A549 (cell line): ENCODE measurements around the gene DOCK1. TPM values are rescaled to one million over a fixed set of nuclear protein-coding genes. Genes with fewer than 3 reads are reported as not detected.

Source experiments
- ATAC-seq, 2 experiments: fragments of 200-7000 bp in 1 of 2; fragments of >200 bp in 1 of 2; cut with Nextera tagmentation in 1 of 2; cut with Tn5 transposase in 1 of 2; 3 replicates each; pipeline versions ENCODE4 v1.8.0 to v1.9.1; 2018 to 2020; ENCODE audit warnings: mild to moderate bottlenecking in 1 of 2, moderate library complexity in 1 of 2
- CTCF ChIA-PET: fragments of 300-600 bp; sonication (Branson Sonifier 250); formaldehyde crosslinking; extraction: SDS; loops from one replicate; lab custom pipeline; 2021; ENCODE audit warnings: antibody characterized with exemption, inconsistent platforms; lab: Yijun Ruan, JAX
- POLR2A ChIA-PET: fragments of 350-600 bp; formaldehyde crosslinking; extraction: SDS; loops from one replicate; lab custom pipeline; 2021; ENCODE audit warnings: antibody characterized with exemption, inconsistent platforms; lab: Yijun Ruan, JAX
- DNase-seq, 2 experiments: peaks; one replicate each; pipeline versions ENCODE4 v3.0.0 to v3.0.0-alpha.2; 2011 to 2016; ENCODE audit warnings: low read depth in 1 of 2, low spot score in 1 of 2
- FAIRE-seq: peaks from 2 replicates; lab custom pipeline; 2011; peaks lifted over from hg19 to GRCh38; lab: Jason Lieb, UNC
- H3K27ac ChIP-seq, 2 experiments: fragments of >200 bp; sonication (Bioruptor Twin); formaldehyde crosslinking; 3 replicates each; pipeline ENCODE4 v1.5.1; 2016 to 2017
- H3K4me1 ChIP-seq: fragments of >200 bp; sonication (Bioruptor Twin); formaldehyde crosslinking; 3 replicates; pipeline ENCODE4 v1.6.1; 2016
- H3K4me2 ChIP-seq: fragments of >200 bp; sonication (Bioruptor Twin); formaldehyde crosslinking; 3 replicates; pipeline ENCODE4 v1.6.1; 2016
- H3K4me3 ChIP-seq: fragments of >200 bp; sonication (Bioruptor Twin); formaldehyde crosslinking; 3 replicates; pipeline ENCODE4 v1.5.1; 2016
- H3K9me3 ChIP-seq: fragments of >200 bp; sonication (Bioruptor Twin); formaldehyde crosslinking; 3 replicates; pipeline ENCODE4 v1.6.1; 2016
- CBX8 ChIP-seq: fragments of 200-600 bp; sonication (generic); IDR thresholded peaks from 2 replicates; pipeline ENCODE4 v1.6.1; 2016
- CHD4 ChIP-seq: fragments of 200-600 bp; sonication (generic); IDR thresholded peaks from 2 replicates; pipeline ENCODE4 v1.6.1; 2016; ENCODE audit warnings: antibody characterized with exemption, mild to moderate bottlenecking, borderline replicate concordance
- EHMT2 ChIP-seq: fragments of 200-600 bp; sonication (generic); IDR thresholded peaks from 2 replicates; pipeline ENCODE4 v1.6.1; 2016; ENCODE audit warnings: antibody characterized with exemption, low read depth, mild to moderate bottlenecking, moderate library complexity
- ESRRA ChIP-seq: fragments of 150-350 bp; IDR thresholded peaks from 2 replicates; pipeline ENCODE4 v1.6.1; 2014; ENCODE audit warnings: mild to moderate bottlenecking, low read length, borderline replicate concordance
- FOSB ChIP-seq: fragments of 250-450 bp; sonication (Bioruptor Pico); IDR thresholded peaks from 2 replicates; pipeline ENCODE4 v1.5.0; 2020; ENCODE audit warnings: mild to moderate bottlenecking, moderate library complexity
- FOXS1 ChIP-seq: fragments of 250-450 bp; sonication (Bioruptor Pico); IDR thresholded peaks from 2 replicates; pipeline ENCODE4 v1.5.0; 2020; ENCODE audit warnings: mild to moderate bottlenecking, moderate library complexity
- HDAC2 ChIP-seq: fragments of 200-600 bp; sonication (generic); IDR thresholded peaks from 2 replicates; pipeline ENCODE4 v1.6.1; 2016
- HOXB13 ChIP-seq: fragments of 250-450 bp; sonication (Bioruptor Pico); IDR thresholded peaks from 2 replicates; pipeline ENCODE4 v1.5.0; 2020; ENCODE audit warnings: low read depth, mild to moderate bottlenecking, moderate library complexity
- JUNB ChIP-seq: fragments of >200 bp; sonication (Bioruptor Twin); formaldehyde crosslinking; IDR thresholded peaks from 2 replicates; pipeline ENCODE4 v1.6.1; 2016
- MAFK ChIP-seq: fragments of 450-650 bp; IDR thresholded peaks from 2 replicates; pipeline ENCODE4 v1.6.1; 2014; ENCODE audit not compliant: partially characterized antibody
- MYC ChIP-seq: IDR thresholded peaks from 2 replicates; pipeline ENCODE4 v1.6.1; 2012; ENCODE audit warnings: mild to moderate bottlenecking, inconsistent platforms, low read length, improper control_type of control experiment, borderline replicate concordance
- NPAS2 ChIP-seq: fragments of 250-450 bp; sonication (Bioruptor Pico); IDR thresholded peaks from 2 replicates; pipeline ENCODE4 v1.8.0; 2022; ENCODE audit warnings: mild to moderate bottlenecking, moderate library complexity, borderline replicate concordance
- NR3C1 ChIP-seq: fragments of >200 bp; sonication (Bioruptor Twin); formaldehyde crosslinking; IDR thresholded peaks from 3 replicates; pipeline ENCODE4 v1.6.1; 2017
- PHF8 ChIP-seq: fragments of 200-600 bp; sonication (generic); IDR thresholded peaks from 2 replicates; pipeline ENCODE4 v1.6.1; 2016; ENCODE audit warnings: low read depth, mild to moderate bottlenecking, antibody characterized with exemption, moderate library complexity, borderline replicate concordance
- POLR2AphosphoS2 ChIP-seq: conservative IDR thresholded peaks from 2 replicates; pipeline ENCODE4 v1.6.1; 2012; ENCODE audit warnings: low read length, improper control_type of control experiment, inconsistent platforms
- RAD21 ChIP-seq, 2 experiments: fragments of >200 bp in 1 of 2; sonication (Bioruptor Twin) in 1 of 2; formaldehyde crosslinking in 1 of 2; IDR thresholded peaks in 1 of 2; conservative IDR thresholded peaks in 1 of 2; 2 replicates in 1 of 2; 3 replicates in 1 of 2; pipeline ENCODE4 v1.6.1; 2012 to 2018; ENCODE audit warnings: inconsistent platforms in 1 of 2
- SREBF2 ChIP-seq: fragments of 450-650 bp; IDR thresholded peaks from 2 replicates; pipeline ENCODE4 v1.6.1; 2014; ENCODE audit warnings: mild to moderate bottlenecking, moderate library complexity
- WGBS: methylation state at CpG from one replicate; pipeline ENCODE4 v1.1.6; 2017; ENCODE audit errors: missing lambda C conversion rate; 5-methylcytosine and 5-hydroxymethylcytosine counted together
- polyA plus RNA-seq, 4 experiments: library from polyadenylated mRNA; depleted of rRNA in 3 of 4; stranded (reverse); fragments of >200 nt; fragmentation: RNase III in 1 of 4; extraction: RNeasy Plus Mini Kit Qiagen cat#74134 plus additional on column Dnase treatment in 1 of 4; gene quantifications; 2 replicates in 3 of 4; 3 replicates in 1 of 4; pipeline ENCODE4 v1.2.3, GENCODE V29; 2011 to 2017
- TF ChIP-seq, protein P1 (sequence below): fragments of 250-450 bp; sonication (Bioruptor Pico); IDR thresholded peaks from 2 replicates; pipeline ENCODE4 v1.5.0; 2021; ENCODE audit warnings: mild to moderate bottlenecking, moderate library complexity, borderline replicate concordance
- TF ChIP-seq, protein P2 (sequence below): IDR thresholded peaks from 2 replicates; pipeline ENCODE4 v1.6.1; 2012
- TF ChIP-seq, protein P3 (sequence below): IDR thresholded peaks from 2 replicates; pipeline ENCODE4 v1.6.1; 2012; ENCODE audit warnings: low read depth, borderline replicate concordance
- TF ChIP-seq, protein P4 (sequence below): fragments of 150-350 bp; IDR thresholded peaks from 2 replicates; pipeline ENCODE4 v1.6.1; 2014; ENCODE audit warnings: low read depth, mild to moderate bottlenecking, low read length

Gene DOCK1
- polyA plus RNA-seq, 2 of the 4 experiments (the other 2 are of a cell fraction): 22.6 to 28.2 TPM

DNA sequence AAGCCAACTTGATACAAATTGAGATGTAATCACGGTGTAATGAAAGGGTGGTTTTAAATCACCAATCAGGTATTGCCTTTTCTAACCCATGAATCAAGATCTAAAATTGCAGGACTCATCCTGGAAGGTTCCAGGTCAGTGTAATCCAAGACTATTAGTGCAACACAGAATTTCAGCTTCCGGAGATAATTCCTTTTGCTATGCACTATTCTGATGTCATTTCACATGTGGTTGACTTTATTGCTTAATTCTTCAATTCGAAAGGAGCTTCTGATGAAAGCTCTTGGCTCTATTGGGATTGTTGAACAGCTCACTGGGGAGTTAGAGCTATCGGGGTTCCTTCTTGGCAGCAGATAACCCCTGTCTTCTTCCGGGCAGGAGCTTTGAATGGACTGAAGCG, 438.6 kb downstream of the DOCK1 start (continued):
- TF ChIP-seq, protein P1, sequence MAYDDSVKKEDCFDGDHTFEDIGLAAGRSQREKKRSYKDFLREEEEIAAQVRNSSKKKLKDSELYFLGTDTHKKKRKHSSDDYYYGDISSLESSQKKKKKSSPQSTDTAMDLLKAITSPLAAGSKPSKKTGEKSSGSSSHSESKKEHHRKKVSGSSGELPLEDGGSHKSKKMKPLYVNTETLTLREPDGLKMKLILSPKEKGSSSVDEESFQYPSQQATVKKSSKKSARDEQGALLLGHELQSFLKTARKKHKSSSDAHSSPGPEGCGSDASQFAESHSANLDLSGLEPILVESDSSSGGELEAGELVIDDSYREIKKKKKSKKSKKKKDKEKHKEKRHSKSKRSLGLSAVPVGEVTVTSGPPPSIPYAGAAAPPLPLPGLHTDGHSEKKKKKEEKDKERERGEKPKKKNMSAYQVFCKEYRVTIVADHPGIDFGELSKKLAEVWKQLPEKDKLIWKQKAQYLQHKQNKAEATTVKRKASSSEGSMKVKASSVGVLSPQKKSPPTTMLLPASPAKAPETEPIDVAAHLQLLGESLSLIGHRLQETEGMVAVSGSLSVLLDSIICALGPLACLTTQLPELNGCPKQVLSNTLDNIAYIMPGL (CRISPR knock-in tag): no peak
- TF ChIP-seq MAFK (no peak), EHMT2 (no peak)

DNA sequence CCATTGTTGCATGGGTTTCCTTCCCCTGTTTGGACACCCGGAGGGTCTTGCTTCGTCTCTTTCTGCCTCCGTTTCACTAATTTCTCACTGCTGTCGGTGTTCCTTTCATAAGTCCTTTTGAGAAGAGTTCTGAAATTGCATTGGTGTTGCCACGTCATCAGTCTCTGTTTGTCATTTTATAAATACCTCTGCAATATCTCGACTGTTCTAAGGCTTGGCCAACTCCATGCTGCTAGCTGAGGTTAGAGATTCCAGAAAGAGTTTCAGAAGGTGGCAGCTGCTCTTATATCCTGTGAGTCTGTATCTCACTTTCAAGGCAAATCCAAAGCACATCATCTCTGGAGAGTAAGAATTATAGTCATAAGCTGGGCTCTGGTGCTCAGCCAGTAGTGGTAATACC, 439.1 kb downstream of the DOCK1 start:
- DNase-seq (no peak), ATAC-seq (no peak), FAIRE-seq (no peak)
- H3K4me1 ChIP-seq: no peaks in the 10 kb centered on the region
- no peak overlapping the region for H3K4me3 ChIP-seq
- TF ChIP-seq, protein P2, sequence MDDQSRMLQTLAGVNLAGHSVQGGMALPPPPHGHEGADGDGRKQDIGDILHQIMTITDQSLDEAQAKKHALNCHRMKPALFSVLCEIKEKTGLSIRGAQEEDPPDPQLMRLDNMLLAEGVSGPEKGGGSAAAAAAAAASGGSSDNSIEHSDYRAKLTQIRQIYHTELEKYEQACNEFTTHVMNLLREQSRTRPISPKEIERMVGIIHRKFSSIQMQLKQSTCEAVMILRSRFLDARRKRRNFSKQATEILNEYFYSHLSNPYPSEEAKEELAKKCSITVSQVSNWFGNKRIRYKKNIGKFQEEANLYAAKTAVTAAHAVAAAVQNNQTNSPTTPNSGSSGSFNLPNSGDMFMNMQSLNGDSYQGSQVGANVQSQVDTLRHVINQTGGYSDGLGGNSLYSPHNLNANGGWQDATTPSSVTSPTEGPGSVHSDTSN: no peak
- TF ChIP-seq, protein P3, sequence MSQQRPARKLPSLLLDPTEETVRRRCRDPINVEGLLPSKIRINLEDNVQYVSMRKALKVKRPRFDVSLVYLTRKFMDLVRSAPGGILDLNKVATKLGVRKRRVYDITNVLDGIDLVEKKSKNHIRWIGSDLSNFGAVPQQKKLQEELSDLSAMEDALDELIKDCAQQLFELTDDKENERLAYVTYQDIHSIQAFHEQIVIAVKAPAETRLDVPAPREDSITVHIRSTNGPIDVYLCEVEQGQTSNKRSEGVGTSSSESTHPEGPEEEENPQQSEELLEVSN: no peak
- no peak for TF ChIP-seq FOSB (CRISPR knock-in tag)
- no peak for TF ChIP-seq ESRRA
- TF ChIP-seq, protein P4, sequence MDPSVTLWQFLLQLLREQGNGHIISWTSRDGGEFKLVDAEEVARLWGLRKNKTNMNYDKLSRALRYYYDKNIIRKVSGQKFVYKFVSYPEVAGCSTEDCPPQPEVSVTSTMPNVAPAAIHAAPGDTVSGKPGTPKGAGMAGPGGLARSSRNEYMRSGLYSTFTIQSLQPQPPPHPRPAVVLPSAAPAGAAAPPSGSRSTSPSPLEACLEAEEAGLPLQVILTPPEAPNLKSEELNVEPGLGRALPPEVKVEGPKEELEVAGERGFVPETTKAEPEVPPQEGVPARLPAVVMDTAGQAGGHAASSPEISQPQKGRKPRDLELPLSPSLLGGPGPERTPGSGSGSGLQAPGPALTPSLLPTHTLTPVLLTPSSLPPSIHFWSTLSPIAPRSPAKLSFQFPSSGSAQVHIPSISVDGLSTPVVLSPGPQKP: no peak
- no peak for TF ChIP-seq POLR2AphosphoS2
- TF ChIP-seq NPAS2 (CRISPR knock-in tag): no peak
- TF ChIP-seq PHF8: no peak
- no peak for TF ChIP-seq HDAC2
- no peak for TF ChIP-seq RAD21 (conservative IDR thresholded peaks at IDR 0.05 in 1 of 2, IDR thresholded peaks at IDR 0.05 in 1 of 2)
- TF ChIP-seq MYC: no peak
- no peak for TF ChIP-seq NR3C1
- TF ChIP-seq JUNB: no peak
- no peak for TF ChIP-seq SREBF2
- TF ChIP-seq HOXB13: no peak
- no peak for TF ChIP-seq FOXS1
- no peak for TF ChIP-seq CHD4
- TF ChIP-seq CBX8: no peak
- no peaks in the 10 kb centered on the region for H3K9me3 ChIP-seq
- ChIA-PET CTCF (interaction anchor here (1.6 kb wide), 1 partner anchor 11 kb away, joined by 6 read pairs; no protein-coding TSS in a partner anchor), POLR2A (no interaction called here)
- WGBS: 88% methylated on average over 6 of the region's 6 CpGs
- H3K27ac ChIP-seq: no peak overlapping the region
- no peak overlapping the region for H3K4me2 ChIP-seq
